HG03103 (cell line): ENCODE data around the gene TAGLN2.
"Not testable (repeated sequence)": the region's sequence is repeated elsewhere in the genome, so short reads cannot be mapped to it uniquely, and the experiment has no call there.

Experiments used
- ATAC-seq: cut with Tn5 transposase; IDR thresholded peaks from one replicate; pipeline ENCODE4 v1.9.1; 2021; ENCODE audit warnings: low read depth; ENCODE audit not compliant: unreplicated experiment

Gene TAGLN2

GRCh38 chr1:159908031-159908940, 17.0 kb downstream of the TAGLN2 start:
- ATAC-seq: no peak

- no peak for ATAC-seq
Observed at GRCh38 chr1:159906960-159907359, 18.3 kb downstream of the TAGLN2 start.

GRCh38 chr1:159904036-159904435, 21.3 kb downstream of the TAGLN2 start:
- not testable (repeated sequence) for ATAC-seq

GRCh38 chr1:159902541-159902940, 22.8 kb downstream of the TAGLN2 start:
- no peak for ATAC-seq

- no peak for ATAC-seq
Observed at GRCh38 chr1:159900755-159901360, 24.4 kb downstream of the TAGLN2 start.

GRCh38 chr1:159900086-159900680, 25.1 kb downstream of the TAGLN2 start, which contains the start of gene CFAP45:
CFAP45 (minus strand) TSS chr1:159900165; CDS start chr1:159900098, 67 bp downstream.
- no peak for ATAC-seq

GRCh38 chr1:159899634-159900033, 25.7 kb downstream of the TAGLN2 start:
- not testable (repeated sequence) for ATAC-seq

GRCh38 chr1:159898527-159898926, 26.8 kb downstream of the TAGLN2 start:
- no peak for ATAC-seq

GRCh38 chr1:159897962-159898361, 27.3 kb downstream of the TAGLN2 start:
- ATAC-seq: no peak

GRCh38 chr1:159896546-159896930, 28.8 kb downstream of the TAGLN2 start:
- no peak for ATAC-seq

- no peak for ATAC-seq
Observed at GRCh38 chr1:159895836-159896545, 29.3 kb downstream of the TAGLN2 start.

- ATAC-seq: no peak
Observed at GRCh38 chr1:159895286-159895685, 30.0 kb downstream of the TAGLN2 start.

- ATAC-seq: no peak
Observed at GRCh38 chr1:159892944-159893343, 32.4 kb downstream of the TAGLN2 start.

GRCh38 chr1:159891275-159892157, 33.8 kb downstream of the TAGLN2 start:
- no peak for ATAC-seq

GRCh38 chr1:159890390-159890789, 34.9 kb downstream of the TAGLN2 start:
- no peak for ATAC-seq

GRCh38 chr1:159889821-159890252, 35.5 kb downstream of the TAGLN2 start:
- ATAC-seq: peak; percentile 91

GRCh38 chr1:159889202-159889601, 36.1 kb downstream of the TAGLN2 start:
- no peak for ATAC-seq

GRCh38 chr1:159884296-159884695, 41.0 kb downstream of the TAGLN2 start:
- ATAC-seq: no peak

GRCh38 chr1:159883134-159883533, 42.2 kb downstream of the TAGLN2 start:
- no peak for ATAC-seq

GRCh38 chr1:159882527-159882862, 42.8 kb downstream of the TAGLN2 start:
- ATAC-seq: no peak
